K562 (cell line): ENCODE results near the gene COQ7. TPM values are rescaled to one million over a fixed set of nuclear protein-coding genes. Genes with fewer than 3 reads are reported as not detected.
A peak's percentile ranks its signal among the peaks of the same experiment; 100 is the strongest.

Experiments used
- EP400 ChIP-seq: fragments of 450-650 bp; IDR thresholded peaks from 2 replicates; pipeline ENCODE4 v1.6.1; 2017; ENCODE audit warnings: antibody characterized with exemption, mild to moderate bottlenecking, moderate library complexity
- FOXK2 ChIP-seq, 2 experiments: fragments of 450-650 bp; IDR thresholded peaks in 1 of 2; conservative IDR thresholded peaks in 1 of 2; 2 replicates each; pipeline ENCODE4 v1.6.1; 2016; ENCODE audit warnings: low read depth in 2 of 2, mild to moderate bottlenecking in 1 of 2
- GABPA ChIP-seq: fragments of 200-800 bp; sonication (Bioruptor generic); conservative IDR thresholded peaks from 2 replicates; pipeline ENCODE4 v1.6.1; 2016; ENCODE audit warnings: low read depth, missing genetic modification characterization, missing compliant biosample characterization
- L3MBTL2 ChIP-seq: fragments of 450-650 bp; IDR thresholded peaks from 2 replicates; pipeline ENCODE4 v1.6.1; 2016; ENCODE audit warnings: mild to moderate bottlenecking, moderate library complexity
- NFIC ChIP-seq: fragments of 450-650 bp; IDR thresholded peaks from 2 replicates; pipeline ENCODE4 v1.6.1; 2017; ENCODE audit warnings: mild to moderate bottlenecking, inconsistent platforms
- RAD51 ChIP-seq: fragments of 450-650 bp; IDR thresholded peaks from 2 replicates; pipeline ENCODE4 v1.7.1; 2016; ENCODE audit warnings: low read depth, mild to moderate bottlenecking, borderline replicate concordance
- REST ChIP-seq, 2 experiments: fragments of 450-650 bp; formaldehyde crosslinking in 1 of 2; IDR thresholded peaks; 2 replicates each; pipeline versions ENCODE4 v1.4.0 to v1.6.1; 2014 to 2020; ENCODE audit warnings: mild to moderate bottlenecking in 2 of 2, borderline replicate concordance in 1 of 2, low read depth in 1 of 2
- ZNF318 ChIP-seq, 2 experiments: fragments of 450-650 bp; IDR thresholded peaks; 2 replicates each; pipeline ENCODE4 v1.6.1; 2016; ENCODE audit warnings: mild to moderate bottlenecking in 2 of 2, borderline replicate concordance in 1 of 2, low read depth in 1 of 2, moderate library complexity in 1 of 2
- polyA plus RNA-seq, 8 experiments: library from polyadenylated mRNA; depleted of rRNA in 4 of 8; stranded (reverse) in 5 of 8; unstranded in 3 of 8; fragments of >200 nt; fragmentation: Nextera tagmentation in 2 of 8; fragmentation: Illumina TruSeq in 1 of 8; extraction: Ambion mirVana in 2 of 8; extraction: Trizol in 1 of 8; gene quantifications; 2 replicates each; pipeline versions ENCODE4 v1.2.1 to v1.2.3, GENCODE V29; 2011 to 2014; ENCODE audit warnings: inconsistent platforms in 1 of 8, missing spikeins in 1 of 8
- total RNA-seq, 7 experiments: library from RNA; depleted of rRNA in 6 of 7; stranded (reverse); fragments of >200 nt in 6 of 7; fragmentation: Illumina TruSeq in 2 of 7; extraction: Trizol in 2 of 7; gene quantifications; 2 replicates each; pipeline versions ENCODE4 v1.2.1 to v1.2.3, GENCODE V29; 2011 to 2021; ENCODE audit warnings: low replicate concordance in 1 of 7

Gene COQ7
- total and polyA plus RNA-seq, 9 of the 15 experiments (the other 6 are each of a cell fraction or from before 2014, with no cell fraction given): 2.3 to 26.1 (median 15.2) TPM

GRCh38 chr16:19094542-19095365 lies 27.3 kb downstream of the COQ7 start (continued):
- TF ChIP-seq ZNF318 (IDR thresholded peaks at IDR 0.05; ENCODE audit: borderline replicate concordance in 1 of 2, low read depth in 1 of 2) (0 out of 4 replicates have a peak, but pooled peaks of 1 of the 2 experiments have one; percentile 29), EP400 (peak; percentile 68), RAD51 (peak; percentile 45), NFIC (no peak), REST (IDR thresholded peaks at IDR 0.05; ENCODE audit: borderline replicate concordance) (peak; percentile 17; the same call in 1 of the 2 replicates), REST (CRISPR knock-in tag; IDR thresholded peaks at IDR 0.05; ENCODE audit: low read depth) (no peak), L3MBTL2 (peak; percentile 51; the same call in 1 of the 2 replicates), FOXK2 (conservative IDR thresholded peaks at IDR 0.05 in 1 of 2, IDR thresholded peaks at IDR 0.05 in 1 of 2; ENCODE audit: low read depth in 2 of 2) (peak; percentile 20 to 58; a peak in 1 of 4 replicates), GABPA (tag) (peak; percentile 73)
